GM18517 (cell line): Measurements from ENCODE around the gene ARHGEF26.

Experiments used
- ATAC-seq: cut with Tn5 transposase; IDR thresholded peaks from one replicate; pipeline ENCODE4 v1.9.1; 2021; ENCODE audit warnings: mild to moderate bottlenecking, moderate library complexity; ENCODE audit not compliant: unreplicated experiment

The ARHGEF26 gene

DNA sequence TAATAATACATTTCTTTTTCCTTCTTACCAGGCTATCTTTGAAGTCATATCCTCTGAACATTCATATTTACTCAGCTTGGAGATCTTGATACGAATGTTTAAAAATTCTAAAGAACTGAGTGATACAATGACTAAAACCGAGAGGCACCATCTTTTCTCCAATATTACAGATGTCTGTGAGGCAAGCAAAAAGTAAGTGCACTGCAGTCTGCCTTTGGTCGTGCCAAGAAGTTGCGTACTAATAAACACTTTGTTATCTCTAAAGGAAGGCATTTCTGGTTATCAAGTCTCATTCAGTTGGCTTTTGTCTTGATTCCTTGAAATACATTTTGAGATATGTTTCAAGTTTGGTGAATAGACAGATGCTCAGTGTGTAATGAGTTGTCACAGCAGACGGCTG is 31.6 kb downstream of the ARHGEF26 start:
- no peak for ATAC-seq

DNA sequence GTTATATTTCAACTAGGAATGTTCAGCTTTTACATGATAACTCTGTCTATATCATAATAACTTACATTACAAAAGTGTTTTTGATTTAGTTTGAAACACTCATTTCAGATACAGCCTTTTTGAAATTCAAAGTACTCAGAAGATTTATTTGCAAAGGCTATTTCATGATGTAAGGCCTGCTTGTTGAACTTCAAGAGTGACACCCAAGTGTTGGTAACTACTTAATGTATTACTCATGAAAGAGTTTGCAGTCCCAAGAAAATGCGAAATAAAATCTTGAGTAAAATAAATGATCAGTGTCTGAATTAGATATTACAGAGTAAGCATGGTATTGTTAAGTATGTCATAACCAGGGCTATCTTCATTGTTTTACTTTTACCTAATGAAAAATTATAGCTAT is 35.3 kb downstream of the ARHGEF26 start:
- no peak for ATAC-seq

DNA sequence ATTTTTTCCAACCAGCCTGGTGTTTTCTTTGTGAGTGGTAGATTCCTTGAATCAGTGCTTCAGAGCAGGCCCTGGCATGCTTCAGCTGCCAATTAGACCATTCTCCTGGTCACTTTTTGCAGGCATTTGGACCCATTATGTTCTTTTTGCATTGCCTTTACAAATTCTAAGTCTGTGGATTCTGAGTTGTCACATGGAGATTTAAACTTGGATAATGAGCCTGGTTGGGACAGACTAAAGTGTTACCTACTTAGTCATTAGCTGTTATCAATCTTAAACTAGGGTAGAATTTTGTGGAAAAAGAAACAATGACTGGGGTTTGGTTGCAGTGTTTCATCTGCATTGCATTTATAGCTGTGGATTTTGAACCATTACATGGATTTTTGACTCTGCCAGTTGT is 40.6 kb downstream of the ARHGEF26 start:
- no peak for ATAC-seq

DNA sequence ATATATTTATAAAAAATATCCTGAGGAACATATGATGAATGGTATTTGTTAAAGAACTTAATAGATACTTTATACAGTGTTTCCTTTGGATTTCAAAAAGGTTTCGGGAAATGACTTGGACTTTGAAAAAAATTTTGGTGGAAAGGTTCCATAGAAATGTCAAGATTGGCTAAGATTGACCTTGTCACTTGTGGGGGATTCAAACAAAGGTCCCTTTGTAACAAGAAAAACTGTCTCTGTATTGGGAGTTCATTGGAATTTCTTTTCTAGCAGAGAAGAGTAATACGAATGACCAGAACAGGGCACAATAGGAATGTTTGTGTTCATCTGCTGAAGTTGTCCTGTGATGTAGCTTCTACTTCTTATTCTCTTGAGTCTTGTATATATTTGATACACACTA is 43.2 kb downstream of the ARHGEF26 start:
- no peak for ATAC-seq

DNA sequence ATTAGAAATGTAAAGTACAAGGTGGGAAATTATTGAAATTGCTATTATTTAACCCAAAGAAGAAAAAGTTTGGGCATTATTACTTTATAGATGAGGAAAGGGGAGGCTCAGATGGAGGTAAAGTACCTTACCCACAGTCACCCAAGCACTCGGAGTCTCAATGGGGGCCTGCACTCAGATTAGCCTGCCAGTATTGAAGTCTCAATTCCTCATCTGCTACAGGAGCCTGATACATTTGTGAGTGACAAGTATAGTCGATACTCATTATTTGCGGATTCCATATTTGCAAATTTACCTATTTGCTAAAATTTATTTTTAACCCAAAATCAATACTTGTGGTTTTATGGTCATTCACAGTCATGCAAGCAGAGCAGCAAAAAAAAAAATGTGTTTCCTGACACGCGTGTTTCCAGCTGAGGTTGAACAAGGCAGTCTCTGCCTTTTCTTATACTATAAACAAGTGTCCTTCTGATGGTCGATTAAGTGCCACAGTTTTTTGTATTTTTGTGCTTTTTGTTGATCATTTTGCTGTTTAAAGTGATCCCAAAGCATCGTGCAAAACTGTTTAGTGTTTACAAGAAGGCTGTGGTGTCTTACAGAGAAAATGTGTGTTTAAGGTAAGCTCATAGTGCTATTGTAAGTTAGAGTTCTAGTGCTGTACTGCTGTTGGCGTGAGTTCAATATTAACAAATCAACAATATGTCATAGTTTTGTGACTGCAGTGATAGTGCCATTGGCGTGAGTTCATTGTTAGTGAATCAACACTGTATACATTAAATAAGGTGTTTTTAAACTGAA is 48.0 kb downstream of the ARHGEF26 start:
- ATAC-seq = no peak

DNA sequence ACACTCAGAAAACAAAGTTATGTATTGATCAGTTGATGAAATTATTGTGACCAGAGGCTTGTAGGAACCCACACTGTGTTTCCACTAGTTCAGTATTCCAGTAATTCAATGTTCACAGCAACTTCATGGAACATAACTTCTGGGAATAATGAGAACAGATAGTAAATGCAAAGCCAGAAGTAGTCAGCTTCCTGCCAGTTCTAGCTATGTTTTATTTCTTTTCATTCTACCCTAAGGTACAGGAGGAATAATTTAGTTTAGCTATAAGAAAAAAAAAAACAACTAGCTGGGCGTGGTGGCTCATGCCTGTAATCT is 48.6 kb downstream of the ARHGEF26 start:
- ATAC-seq = no peak

DNA sequence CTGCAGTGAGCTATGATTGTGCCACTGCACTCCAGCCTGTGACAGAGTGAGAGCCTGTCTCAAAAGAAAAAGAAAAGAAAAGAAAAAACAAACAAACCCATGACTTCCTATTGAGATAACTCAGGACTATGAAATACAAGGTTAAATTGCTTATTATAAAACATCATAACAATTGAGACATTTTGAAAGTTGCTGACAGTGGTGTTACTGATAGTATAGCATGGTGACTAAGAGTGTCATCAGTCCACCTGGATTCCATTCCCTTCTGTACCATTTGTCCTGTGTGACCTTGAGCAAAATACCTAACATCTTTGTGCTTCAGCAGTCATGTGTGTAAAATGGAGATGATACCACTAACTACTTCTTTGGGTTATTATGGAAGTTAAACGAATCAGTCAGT is 49.1 kb downstream of the ARHGEF26 start:
- no peak for ATAC-seq

DNA sequence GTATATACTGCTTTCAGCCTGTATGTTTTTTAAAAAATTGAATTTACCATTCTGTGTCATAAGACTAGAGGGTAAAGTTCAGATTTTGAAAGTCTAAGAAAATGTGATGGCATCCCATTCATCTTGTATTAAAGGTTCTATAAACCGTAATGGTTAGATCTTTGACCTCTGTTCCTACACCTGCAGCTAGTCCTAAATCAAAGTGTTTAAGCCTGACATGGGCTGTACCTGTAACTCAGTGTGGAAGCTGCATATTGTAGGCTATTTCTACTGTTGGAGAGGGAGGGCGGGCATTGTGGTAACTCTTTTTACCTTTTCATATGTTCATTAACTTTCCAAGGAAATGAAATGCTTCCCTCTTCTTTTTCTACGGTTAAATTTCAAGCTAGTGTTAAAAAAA is 53.9 kb downstream of the ARHGEF26 start:
- ATAC-seq = no peak

DNA sequence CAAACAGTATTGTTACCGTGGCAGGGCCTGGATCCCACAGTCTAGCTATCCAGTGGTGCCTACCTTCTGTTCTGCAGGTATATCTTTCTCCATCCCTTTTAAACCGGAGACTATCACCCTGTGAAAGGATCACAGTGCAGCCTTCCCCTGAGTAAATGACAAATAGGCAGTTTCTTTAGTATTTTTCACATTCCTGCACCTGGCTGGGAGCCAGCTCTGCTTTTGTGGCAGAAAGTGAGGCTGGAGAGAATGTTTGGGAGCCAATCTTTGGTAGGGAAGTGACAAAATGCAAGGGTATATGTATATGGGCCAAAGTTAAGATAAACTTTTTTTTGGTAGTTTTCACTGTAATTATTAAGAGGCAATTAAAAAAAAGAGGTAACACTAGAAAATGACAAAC is 54.8 kb downstream of the ARHGEF26 start:
- no peak for ATAC-seq

DNA sequence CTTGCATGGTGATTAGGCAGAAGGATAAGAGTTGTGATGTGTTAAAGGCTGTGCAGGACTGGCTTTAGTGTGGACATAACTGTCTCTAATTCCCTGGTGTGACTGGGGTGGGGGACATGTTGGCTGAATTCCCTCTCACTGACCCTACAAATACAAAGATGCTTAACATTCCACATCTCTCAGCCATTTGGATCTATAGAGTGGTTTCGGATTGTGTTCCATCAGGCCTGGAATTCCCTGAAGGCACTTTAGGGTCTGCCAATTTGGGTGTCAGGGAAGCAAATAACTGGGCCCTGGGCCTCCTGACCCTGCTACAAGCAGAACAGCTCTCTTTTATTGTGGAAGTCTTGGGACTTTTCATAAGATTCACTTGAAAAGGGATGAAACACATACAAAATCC is 56.2 kb downstream of the ARHGEF26 start:
- ATAC-seq = no peak

DNA sequence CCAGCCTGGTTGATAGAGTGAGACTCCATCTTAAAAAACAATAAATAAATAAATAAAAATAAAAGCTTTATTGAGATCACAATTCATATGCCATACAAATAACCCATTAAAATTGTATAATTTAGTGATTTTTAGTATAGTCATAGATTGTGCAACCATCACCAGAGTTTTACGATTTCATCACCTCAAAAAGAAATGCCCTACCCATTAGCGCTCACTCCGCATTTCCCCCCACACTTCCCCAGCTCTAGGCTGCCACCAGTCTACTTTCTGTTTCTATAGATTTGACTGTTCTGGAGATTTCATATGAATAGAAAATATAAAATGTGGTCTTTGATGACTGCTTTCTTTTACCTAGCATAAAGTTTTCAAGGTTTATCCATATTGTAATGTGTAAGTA is 57.0 kb downstream of the ARHGEF26 start:
- no peak for ATAC-seq

DNA sequence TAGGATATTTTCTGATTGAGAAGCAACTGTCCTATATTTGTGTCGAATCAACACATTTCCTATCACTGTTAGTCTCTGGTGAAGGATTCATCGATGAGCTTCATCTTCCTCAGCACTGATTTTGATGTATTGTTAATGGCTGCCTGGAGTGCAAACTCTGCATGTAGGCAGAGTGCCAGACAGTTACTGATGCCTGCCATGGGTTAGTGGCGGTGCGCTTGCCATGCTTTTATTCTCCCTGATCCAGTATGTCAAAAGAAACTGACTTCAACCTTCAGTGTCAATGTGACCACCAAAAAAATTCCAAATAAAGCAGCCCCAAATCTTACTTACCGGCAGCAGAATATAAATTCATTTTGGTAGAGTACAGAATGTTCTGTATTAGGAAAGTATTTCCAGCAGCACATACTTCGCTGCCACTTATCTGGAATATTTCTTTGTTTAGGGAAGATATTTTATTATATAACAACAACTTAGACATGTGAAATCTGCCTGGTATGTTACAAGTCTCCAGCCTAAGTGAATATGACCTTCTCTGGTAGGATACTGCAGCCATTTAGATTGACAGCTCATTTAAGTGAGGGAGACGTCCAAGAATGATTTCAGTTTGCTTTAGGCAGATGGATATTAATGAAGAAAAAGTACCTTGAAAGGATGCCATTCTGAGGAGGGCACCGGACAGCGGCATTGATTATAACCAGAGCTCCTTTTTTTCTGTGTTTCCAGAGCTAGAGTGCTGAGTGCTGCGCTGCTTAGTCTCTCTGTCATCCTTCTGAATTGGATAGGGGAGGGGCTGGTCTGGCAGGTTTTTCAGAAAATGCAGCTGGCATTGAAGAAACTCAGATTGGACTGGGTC is 59.9 kb downstream of the ARHGEF26 start:
- no peak for ATAC-seq

DNA sequence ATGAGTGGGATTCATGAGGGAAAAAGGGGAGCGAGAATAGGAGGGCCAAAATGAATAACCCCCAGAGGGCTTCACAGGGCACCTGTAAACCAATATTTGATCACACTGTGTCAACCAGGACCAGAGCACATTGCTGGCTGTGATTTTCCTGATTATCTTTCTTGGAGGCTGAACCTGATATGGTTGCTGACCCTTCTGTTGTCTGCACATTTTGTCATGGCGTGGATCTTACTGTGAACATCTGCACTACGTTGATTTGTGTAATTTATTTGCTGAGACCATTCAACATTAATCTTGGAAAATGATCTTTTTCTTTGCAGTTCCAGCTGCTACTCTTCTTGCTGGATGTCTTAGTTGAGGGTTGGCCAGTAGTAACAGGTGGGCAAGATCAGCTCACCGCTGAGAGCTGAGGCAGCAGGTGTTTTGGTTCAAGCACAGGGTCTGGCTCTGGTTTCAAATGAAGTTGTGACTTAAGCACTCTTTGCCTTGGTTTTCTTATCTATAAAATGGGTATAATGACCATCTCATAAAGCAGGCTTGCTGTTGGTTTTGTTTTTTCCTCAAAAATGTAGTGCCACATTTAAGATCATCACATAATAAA is 61.2 kb downstream of the ARHGEF26 start:
- no peak for ATAC-seq

DNA sequence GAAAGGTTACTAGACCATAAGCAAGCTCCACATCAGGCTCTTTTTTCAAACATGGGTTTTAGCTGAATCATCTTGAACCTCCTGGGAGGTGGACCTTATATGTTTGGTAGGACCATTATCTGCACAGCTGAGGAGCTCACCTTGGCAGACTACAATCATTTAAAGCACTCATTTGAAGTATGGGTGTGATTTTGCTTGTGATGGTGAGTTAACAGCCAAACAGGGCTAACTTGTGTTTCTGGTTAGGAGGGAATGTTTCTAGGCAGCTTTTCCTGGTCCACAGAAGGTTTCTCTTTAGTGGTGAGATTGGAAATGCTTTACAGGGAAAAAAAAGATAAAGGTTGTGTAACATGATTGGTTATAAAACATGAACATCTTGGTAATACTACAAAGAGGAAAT is 61.8 kb downstream of the ARHGEF26 start:
- no peak for ATAC-seq

DNA sequence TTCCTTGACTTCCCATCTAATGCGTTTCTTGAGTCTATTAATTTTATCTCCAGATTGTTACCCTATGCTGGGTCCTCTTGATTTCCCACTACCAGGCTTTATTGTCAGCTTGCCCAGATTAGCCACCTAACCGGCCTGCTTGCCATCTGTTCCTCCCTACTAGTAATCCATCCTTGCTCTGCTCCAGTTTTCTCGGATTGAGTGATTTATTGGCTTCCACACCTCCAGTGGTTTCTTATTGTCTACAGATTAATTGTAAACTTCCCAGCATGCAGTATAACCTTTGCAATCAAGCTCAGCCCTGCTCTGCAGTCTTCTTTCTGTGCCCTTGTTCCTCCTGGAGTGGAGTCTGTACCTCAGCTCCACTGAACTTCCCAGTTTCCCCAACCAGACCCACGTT is 63.4 kb downstream of the ARHGEF26 start:
- ATAC-seq = no peak

DNA sequence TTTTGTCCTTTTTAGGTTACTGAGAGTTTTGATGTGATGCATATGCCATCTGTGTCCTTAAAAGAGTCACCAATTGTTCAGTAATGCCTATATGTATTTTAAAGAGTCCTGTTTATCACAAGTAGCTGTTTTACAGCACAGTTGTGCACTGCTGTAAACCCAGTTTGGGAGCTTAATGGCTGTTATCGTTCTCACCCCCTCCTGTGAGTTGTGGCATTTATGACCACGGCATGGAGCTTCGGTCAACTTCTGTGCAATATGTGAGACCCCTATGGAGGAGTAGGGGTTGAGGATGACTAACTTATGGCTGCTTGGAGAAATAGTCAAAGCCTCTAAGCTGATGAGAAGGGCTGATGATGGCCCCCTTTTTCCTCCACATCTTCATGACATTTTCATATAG is 67.2 kb downstream of the ARHGEF26 start:
- ATAC-seq = no peak

DNA sequence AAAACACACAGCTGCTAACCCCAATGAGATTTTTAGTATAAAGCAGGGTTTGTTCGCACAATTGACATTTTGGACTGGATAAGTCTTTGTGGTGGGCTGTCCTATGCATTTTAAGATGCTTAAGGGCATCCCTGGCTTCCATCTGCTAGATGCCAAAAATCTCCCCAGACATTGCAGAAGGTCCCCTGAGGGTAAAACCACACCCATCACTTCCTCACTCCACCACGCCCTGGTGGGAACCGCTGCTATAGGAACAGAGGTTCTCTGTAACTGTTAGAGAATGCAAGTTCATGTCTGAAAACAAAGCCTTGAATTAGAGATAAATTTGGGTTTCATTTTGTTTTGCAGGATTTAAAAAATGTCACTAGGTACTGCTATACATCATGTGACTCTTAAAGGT is 67.7 kb downstream of the ARHGEF26 start:
- no peak for ATAC-seq

DNA sequence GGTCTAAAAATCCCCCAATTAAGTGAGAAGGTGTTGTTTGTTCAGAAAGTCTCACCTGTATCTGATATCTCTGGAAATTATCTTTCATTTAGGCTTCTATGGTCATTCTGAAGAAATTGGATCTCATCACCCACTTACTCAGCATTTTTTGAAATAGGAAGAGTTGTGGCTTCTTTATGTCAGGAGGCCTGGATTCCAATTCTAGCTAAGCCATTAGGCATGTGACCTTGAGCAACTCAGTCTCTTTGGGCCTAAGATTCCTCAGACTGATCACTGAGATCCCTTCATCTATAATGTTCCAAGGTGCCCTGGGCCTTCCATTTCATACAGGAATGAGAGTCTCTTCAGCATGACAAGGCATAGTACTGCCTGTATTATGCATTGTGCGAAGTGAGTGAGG is 70.3 kb downstream of the ARHGEF26 start:
- no peak for ATAC-seq

DNA sequence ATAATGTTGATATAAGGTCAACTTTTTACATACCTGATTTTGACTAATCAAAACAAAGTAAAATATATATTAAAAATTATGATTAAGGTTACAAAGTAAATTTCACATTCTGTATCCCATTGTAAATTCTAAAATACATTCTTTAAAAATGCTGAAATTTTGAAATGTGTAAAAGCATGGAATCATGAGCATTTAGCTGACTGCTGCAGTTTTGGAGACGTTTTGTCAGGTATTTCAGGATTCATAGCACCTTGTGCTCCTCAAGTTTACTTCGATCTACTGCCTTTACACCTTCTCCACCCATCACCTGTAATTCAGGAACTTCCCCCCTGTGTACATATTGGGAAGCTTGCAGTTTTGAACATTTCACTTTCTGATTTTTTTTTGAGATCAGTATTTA is 71.0 kb downstream of the ARHGEF26 start:
- ATAC-seq = no peak

DNA sequence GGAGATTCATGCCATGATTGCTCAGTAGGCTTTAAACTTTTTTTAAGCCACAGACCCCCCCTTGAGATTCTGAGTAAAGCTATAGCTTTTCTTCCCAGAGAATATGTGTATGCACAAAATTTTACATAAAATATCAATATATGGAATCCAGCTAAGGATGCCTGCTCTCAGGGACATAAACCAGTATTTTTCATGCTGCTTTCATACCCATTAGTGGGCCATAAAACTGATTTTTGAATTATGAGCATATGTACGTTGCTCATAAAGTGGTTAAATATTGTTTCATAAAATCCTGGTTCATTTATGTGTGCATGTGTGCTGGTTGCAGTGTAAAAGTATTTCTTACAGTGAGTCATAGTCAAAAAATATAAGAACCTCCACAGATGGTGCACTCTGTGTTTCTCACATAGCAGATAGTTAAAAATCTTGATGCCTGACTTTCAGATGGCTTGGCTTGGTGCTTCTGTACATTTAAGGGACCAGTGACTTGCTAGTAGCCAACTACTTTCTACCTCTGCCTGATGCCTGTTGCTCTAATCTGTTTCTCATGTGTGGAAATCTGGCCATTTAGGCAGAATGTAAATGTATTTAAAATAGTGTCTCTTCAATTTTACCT is 71.9 kb downstream of the ARHGEF26 start:
- ATAC-seq = no peak

DNA sequence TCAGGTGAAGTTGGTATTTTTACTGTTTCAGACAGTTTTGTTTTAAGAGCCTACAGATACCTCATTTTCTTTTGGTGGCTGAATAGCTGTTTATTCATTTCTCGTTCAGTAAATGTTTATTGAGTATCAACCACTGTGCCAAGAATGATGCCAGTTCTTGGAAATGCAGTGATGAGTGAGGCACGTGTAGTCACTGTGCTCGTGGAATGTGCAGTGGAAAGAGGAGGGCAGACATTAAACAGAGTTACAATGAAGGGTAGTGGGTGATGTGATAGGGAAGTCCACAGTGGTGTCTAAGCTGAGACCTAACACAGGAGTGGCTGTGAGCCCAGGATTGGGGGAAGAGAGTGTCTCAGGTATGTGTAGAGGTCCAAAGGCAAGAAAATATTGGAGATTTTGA is 73.7 kb downstream of the ARHGEF26 start:
- no peak for ATAC-seq
